Muscle layer of colon (tissue), 2 donors: Measurements from ENCODE around the gene SMPD3.

Experiments used
- H3K27ac ChIP-seq: one replicate; pipeline ENCODE4 v1.7.0; 2013; ENCODE audit warnings: low read depth, mild to moderate bottlenecking, low read length, moderate library complexity
- H3K27me3 ChIP-seq, 2 donors: one replicate each; pipeline ENCODE4 v1.7.0; 2013; ENCODE audit warnings: low read length in 2 of 2, mild to moderate bottlenecking in 2 of 2; ENCODE audit not compliant: insufficient read depth in 2 of 2, control insufficient read depth in 1 of 2
- H3K36me3 ChIP-seq: one replicate; pipeline ENCODE4 v1.7.0; 2013; ENCODE audit warnings: mild to moderate bottlenecking, low read length; ENCODE audit not compliant: insufficient read depth
- H3K4me1 ChIP-seq: one replicate; pipeline ENCODE4 v1.7.0; 2013; ENCODE audit warnings: mild to moderate bottlenecking, low read length; ENCODE audit not compliant: insufficient read depth
- H3K4me3 ChIP-seq, 2 donors: one replicate each; pipeline ENCODE4 v1.7.0; 2013; ENCODE audit warnings: low read length in 2 of 2, low read depth in 1 of 2, mild to moderate bottlenecking in 1 of 2, moderate library complexity in 1 of 2
- H3K9ac ChIP-seq: one replicate; pipeline ENCODE4 v1.7.0; 2013; ENCODE audit warnings: low read length
- H3K9me3 ChIP-seq: one replicate; pipeline ENCODE4 v1.7.0; 2013; ENCODE audit warnings: mild to moderate bottlenecking, low read length
- donor health status: abdominal sarcoma.
- donor health status: Adenocarcinoma of cecum.

Gene SMPD3

DNA sequence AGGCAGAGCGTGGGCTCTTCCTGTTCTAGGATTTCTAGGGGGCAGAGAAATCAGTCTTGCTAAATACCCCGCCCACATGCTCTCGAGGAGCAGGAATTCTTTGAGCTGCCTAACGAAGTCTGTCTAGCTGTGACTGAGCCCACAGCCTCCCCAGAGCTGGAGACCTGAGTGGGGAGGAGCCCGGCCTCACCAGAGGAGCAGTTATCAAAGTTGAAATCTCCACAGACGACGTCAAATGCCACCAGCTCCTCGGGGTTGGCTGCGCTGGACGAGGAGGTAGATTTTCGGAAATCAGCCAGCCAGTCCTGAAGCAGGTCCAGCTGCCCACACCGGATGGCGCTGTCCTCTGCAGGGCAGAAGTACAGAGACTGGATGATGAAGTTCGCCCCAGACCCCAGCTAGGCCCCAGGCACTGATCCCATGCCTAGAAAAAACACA, 83.7 kb downstream of the SMPD3 start:
- peaks cover 14 to 25% of the 10 kb centered on the region in 2 donors for H3K27me3 ChIP-seq
- no peaks in the 10 kb centered on the region for H3K36me3 ChIP-seq

DNA sequence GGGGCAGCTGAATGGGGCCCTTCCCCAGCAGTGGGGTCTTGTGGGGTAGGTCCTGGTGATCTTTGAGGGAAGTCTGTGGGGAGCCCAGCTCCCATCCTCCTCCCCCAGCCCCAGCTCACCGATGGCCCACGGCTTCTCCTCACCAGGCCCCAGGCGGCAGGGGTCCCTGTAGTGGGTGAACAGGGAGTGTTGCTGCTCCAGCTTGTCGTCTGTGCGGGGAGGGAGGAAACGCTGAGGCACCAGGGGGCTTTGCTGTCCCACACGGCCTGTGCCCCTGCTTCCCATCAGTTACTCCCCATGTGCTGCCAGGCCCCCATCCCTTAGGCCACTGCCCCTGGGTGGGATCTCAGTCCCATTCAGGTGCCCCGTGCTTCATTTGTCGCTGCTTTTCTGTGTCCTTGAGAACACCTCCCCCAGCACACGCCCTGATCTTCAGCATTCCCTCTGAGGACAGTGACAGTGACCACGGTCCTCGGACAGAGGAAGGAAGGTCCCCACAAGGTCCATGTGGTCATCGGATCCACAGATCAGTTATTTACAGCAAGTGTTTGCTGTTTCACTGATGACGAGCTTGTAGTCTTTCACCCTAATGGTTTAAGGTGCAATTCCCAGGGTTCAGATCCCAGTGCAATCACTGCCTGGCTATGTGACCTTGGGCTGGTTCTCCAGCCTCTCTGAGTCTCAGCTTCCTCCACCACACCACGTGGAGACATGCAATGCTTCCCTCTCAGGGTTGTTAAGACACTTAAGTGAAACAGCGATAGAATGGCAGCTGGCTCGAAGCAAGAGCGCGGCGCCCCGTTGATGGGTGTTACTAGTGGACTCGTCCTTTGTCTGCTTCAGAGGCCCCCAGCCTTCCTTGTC, 84.4 kb downstream of the SMPD3 start:
- peaks cover 14 to 25% of the 10 kb centered on the region in 2 donors for H3K27me3 ChIP-seq
- no peaks in the 10 kb centered on the region for H3K9me3 ChIP-seq
- H3K4me3 ChIP-seq, result no peak overlapping the region
- H3K4me1 ChIP-seq, result peaks cover 10% of the 10 kb centered on the region
- H3K9ac ChIP-seq, result no peak overlapping the region
- no peak overlapping the region for H3K27ac ChIP-seq
- H3K36me3 ChIP-seq, result no peaks in the 10 kb centered on the region

More for the DNA sequence above, 83.7 kb downstream of the SMPD3 start:
- no peak overlapping the region for H3K9ac ChIP-seq
- H3K4me1 ChIP-seq, result peaks cover 10% of the 10 kb centered on the region
- no peak overlapping the region for H3K27ac ChIP-seq
- H3K4me3 ChIP-seq, result no peak overlapping the region
- H3K9me3 ChIP-seq, result no peaks in the 10 kb centered on the region

DNA sequence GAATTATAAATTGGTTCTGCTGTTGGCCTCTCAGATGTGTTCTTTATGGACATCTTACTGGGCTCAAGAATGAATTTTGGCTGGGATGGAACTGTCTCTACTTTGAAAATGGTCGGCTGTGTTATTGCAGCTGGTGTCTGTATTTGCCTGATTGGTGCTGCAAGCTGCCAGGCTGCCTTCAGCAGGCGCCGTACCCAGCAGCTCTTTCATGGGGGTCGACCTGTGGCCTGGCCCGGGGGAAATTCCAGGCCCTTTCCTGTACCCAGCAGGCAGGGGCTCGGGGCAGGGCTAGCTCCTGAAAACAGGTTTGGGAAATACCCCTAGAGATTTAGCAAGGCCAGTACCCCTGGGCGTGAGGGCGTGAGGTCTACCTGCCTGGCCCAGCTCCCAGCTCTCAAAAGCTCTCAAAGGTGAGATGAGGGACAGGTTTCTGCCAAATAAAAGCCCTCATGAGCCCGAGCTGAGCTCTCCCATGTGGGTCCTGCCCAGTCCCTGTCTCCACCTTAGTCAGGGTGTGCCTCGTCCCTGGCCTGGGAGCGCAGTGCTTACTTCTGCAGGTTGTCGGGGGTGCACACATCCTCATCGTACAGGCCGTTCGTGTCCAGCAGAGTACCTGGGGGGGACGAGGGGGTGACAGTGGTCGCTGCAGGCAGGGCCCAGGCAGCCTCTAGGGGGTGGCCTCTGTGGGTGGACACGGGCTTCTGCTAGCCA, 85.2 kb downstream of the SMPD3 start:
- Histone ChIP-seq H3K36me3 (no peaks in the 10 kb centered on the region), H3K9ac (no peak overlapping the region), H3K4me1 (peaks cover 10% of the 10 kb centered on the region), H3K9me3 (no peaks in the 10 kb centered on the region), H3K27ac (no peak overlapping the region), H3K4me3 (no peak overlapping the region), H3K27me3 (peaks cover 14 to 25% of the 10 kb centered on the region in 2 donors)

DNA sequence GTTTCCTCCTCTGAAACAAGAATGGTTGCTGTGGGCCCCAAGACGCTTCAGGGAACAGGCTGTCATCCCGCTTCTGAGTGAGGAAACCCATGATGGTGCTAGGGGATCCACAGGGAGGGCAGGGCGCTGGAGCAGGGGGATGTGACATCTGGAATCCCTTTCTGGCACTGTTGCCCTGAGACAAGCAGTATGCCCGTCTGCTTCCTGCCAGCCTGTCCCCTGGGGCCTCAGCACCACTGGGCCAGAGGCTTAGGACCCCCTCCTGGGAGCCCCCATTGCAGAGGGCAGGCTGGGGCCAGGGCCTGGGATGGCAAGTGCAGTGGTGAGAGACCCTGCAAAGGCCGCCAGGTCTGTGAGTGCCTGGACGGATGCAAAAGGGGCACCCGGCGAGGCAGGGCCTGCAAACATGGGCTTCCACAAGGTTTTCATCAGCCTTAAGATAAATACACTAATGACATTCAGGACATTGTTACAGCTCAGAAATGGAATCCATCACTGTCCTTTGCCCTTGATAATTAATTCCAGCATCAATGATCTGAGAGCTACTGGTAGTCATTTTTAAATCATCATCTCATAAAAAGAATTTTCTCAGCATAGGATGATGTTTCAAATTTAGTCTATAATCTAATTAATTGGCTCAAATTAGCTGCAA, 85.9 kb downstream of the SMPD3 start:
- Histone ChIP-seq H3K9me3 (no peaks in the 10 kb centered on the region), H3K4me3 (no peak overlapping the region), H3K27ac (no peak overlapping the region), H3K27me3 (peaks cover 14 to 25% of the 10 kb centered on the region in 2 donors), H3K36me3 (no peaks in the 10 kb centered on the region), H3K9ac (no peak overlapping the region), H3K4me1 (peaks cover 10% of the 10 kb centered on the region)

DNA sequence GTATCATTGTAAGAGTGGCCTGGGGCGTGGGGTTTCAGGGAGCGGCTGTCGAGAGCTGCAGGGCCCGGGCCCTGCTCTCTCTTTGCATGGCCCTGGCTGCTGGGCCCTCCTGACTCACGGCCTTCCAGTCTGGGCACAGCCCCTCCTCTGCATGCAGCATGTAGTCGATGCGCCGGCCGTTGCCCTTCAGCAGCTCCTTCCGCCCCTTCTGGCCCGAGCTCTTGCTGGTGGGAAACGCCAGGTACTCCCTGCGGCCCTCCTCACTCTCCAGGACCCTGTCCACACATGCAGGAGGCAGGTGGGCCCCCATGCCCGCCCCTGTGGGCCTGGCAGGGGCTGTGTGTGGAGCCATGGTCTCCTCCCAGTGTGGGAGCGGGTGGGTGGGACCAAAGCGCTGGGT, 86.8 kb downstream of the SMPD3 start:
- Histone ChIP-seq H3K36me3 (peaks cover 7% of the 10 kb centered on the region), H3K4me3 (no peak overlapping the region), H3K4me1 (peaks cover 10% of the 10 kb centered on the region), H3K9ac (no peak overlapping the region), H3K9me3 (no peaks in the 10 kb centered on the region), H3K27ac (no peak overlapping the region), H3K27me3 (peaks cover 14 to 25% of the 10 kb centered on the region in 2 donors)

DNA sequence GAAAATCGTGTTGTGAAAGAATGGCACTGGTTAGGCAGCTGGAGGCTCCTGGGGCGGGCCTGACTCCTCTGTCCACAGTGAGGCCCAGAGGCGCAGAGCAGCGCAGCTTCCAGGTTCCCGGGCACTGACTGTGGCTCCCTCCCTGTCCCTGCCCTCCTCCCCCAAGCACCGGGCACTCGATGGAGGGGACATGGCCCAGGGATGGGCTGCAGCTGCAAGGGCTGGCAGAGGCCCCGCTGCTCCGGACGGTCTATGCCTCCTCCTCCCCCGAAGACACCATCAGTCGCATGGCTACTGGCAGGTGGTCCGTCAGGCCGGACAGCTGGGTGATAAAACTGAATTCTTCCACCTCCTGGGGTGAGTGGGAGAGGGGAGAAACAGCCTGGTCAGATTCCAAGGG, 87.4 kb downstream of the SMPD3 start:
- Histone ChIP-seq H3K9me3 (no peaks in the 10 kb centered on the region), H3K27me3 (peaks cover 9 to 23% of the 10 kb centered on the region in 2 donors), H3K27ac (no peak overlapping the region), H3K9ac (no peak overlapping the region), H3K36me3 (peaks cover 11% of the 10 kb centered on the region), H3K4me3 (no peak overlapping the region), H3K4me1 (peaks cover 10% of the 10 kb centered on the region)

DNA sequence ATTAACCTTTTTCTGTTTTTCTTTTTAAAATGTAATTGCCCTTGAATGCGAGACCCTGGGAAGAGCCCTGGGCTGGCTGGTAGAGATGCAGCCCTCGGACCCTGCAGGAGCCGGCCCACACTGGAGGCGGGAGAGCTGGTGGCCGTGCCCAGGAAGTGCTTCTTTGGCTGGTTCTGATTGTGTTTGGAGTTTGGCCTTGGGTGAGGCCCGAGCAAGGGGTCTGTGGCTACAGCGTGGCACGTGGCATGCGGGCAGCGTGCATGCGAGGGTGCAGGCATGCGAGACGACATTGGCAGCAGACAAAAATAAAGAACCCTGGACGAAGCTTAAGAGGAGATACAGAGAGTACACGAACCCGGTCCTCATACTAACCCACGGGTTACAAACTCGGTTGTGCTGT, 87.8 kb downstream of the SMPD3 start:
- no peak overlapping the region for H3K4me3 ChIP-seq
- peaks cover 10% of the 10 kb centered on the region for H3K4me1 ChIP-seq
- peaks cover 15% of the 10 kb centered on the region for H3K36me3 ChIP-seq
- H3K9me3 ChIP-seq, result no peaks in the 10 kb centered on the region
- peaks cover 5 to 19% of the 10 kb centered on the region in 2 donors for H3K27me3 ChIP-seq
- H3K9ac ChIP-seq, result no peak overlapping the region
- H3K27ac ChIP-seq, result no peak overlapping the region

DNA sequence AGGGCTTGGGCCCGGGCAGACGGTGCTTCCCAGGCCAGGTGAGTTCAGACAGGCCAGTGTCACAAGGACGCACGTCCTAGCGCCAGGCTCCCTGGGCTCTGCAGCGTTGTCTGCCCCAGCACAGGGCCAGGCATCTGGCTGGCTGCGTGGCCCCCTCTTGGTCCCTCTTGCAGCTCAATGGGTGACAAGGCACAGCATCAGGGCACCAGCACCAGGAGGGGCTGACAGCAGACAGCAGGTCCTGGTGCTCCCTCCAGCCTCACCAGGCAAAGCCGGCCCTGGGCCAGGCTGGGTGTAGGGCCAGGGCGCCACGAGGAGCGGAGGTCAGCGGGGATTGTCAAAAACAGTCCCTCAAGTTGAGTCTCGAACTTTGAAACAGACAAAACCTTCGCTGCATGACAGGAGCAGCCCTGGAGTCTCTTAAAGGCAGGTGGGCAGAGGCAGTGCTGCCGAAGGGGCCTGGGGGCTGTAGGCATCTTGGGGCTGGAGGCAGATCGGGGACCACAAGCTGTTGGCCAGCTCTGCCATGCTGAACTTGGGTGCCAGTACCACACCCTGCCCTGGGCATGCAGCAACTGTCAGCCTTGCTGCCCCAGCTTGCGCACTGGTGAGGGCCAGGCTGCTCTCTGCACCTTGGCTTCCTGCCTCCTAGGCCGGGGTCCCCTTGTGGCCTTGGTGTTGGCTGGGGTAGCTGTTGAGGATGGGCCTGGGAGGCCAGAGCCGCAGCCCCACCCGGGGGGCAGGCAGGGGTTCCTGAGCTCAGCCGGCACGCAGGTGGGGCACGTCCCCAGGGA, 88.7 kb downstream of the SMPD3 start:
- Histone ChIP-seq H3K9ac (no peak overlapping the region), H3K4me1 (peaks cover 10% of the 10 kb centered on the region), H3K9me3 (no peaks in the 10 kb centered on the region), H3K4me3 (no peak overlapping the region), H3K27me3 (peaks cover 0 to 10% of the 10 kb centered on the region in 2 donors), H3K36me3 (peaks cover 25% of the 10 kb centered on the region), H3K27ac (no peak overlapping the region)

DNA sequence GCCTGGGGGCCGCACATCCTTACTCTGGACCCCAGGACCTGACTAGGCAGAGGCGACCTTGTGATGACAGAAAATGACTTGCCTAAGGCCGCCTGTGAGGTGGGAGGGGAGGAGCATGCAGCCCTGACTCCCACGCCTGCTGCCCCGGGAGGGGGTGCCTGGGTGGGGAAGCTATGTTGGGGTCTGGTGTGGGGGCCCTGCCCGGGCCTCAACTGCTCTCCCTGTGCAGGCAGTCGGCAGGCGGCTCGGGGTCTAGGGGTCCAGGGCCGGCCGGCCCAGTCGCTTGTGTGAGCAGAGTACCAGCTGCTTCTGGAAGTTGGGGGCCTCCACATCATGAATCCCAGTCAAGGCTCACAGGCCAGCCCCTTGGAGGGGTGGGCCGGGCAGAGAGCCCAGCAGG, 89.4 kb downstream of the SMPD3 start:
- peaks cover 0 to 3% of the 10 kb centered on the region in 2 donors for H3K27me3 ChIP-seq
- peaks cover 10% of the 10 kb centered on the region for H3K4me1 ChIP-seq
- H3K36me3 ChIP-seq, result peaks cover 31% of the 10 kb centered on the region
- no peaks in the 10 kb centered on the region for H3K9me3 ChIP-seq
- no peak overlapping the region for H3K4me3 ChIP-seq
- no peak overlapping the region for H3K9ac ChIP-seq
- H3K27ac ChIP-seq, result no peak overlapping the region

DNA sequence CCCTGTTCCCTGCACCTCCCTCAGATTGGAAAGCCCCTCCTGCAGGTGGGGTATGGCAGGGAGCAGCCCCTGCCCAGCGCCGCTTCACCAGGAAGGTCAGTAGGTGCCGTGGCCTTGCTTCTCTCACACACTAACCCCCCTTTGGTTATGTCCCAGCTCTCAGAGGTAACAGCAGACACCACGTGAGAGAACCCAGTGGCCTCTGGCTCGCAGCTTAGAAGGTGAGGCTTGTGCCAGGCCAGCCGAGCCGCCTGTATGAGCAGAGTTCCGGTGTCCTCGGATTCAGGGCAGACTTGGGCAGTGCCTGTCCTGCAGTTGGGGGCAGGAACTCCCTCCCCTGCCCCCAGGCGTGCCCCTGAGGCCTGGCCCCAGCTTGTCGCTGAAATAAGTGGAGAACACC, 90.4 kb downstream of the SMPD3 start:
- Histone ChIP-seq H3K27ac (no peak overlapping the region), H3K9me3 (no peaks in the 10 kb centered on the region), H3K4me3 (no peak overlapping the region), H3K9ac (no peak overlapping the region), H3K4me1 (peaks cover 10% of the 10 kb centered on the region), H3K36me3 (peaks cover 41% of the 10 kb centered on the region), H3K27me3 (no peaks in the 10 kb centered on the region)

DNA sequence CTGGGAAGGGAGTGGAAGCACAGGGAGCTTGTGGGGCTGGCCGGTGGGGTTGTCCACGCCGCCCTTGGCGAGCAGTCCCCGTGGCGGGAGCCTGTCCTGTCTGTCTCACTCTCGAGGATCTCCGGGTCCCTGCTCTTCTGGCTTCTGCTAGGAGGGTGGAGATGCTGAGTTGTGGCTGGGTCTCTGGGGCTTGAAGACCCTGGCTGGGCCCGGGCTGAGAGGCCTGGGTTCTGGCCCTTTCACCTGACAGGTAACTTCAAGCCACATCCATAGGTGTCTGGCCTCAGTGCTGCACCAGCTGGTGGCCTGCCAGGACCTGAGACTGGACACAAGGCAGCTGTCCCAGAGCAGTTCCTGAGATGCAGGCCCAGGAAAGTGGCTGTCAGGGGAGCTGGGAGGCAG, 90.8 kb downstream of the SMPD3 start:
- no peaks in the 10 kb centered on the region for H3K9me3 ChIP-seq
- H3K4me3 ChIP-seq, result no peak overlapping the region
- peaks cover 7% of the 10 kb centered on the region for H3K4me1 ChIP-seq
- no peak overlapping the region for H3K9ac ChIP-seq
- H3K27me3 ChIP-seq, result no peaks in the 10 kb centered on the region
- peaks cover 45% of the 10 kb centered on the region for H3K36me3 ChIP-seq
- H3K27ac ChIP-seq, result no peak overlapping the region
